Stimulated activated effector memory CD8-positive, alpha-beta T cell treated with anti-CD3 and anti-CD28 coated beads, Interleukin-12 subunit alpha, Interleukin-12 subunit beta, amount 100 ng/mL, for 72 hours (primary cell): ENCODE results near the gene SUGP2.

ENCODE experiments used
- ATAC-seq: fragments of 150-1000 bp; cut with Tn5 transposase; 2 replicates; pipeline ENCODE4 v1.10.0; 2021
- DNase-seq, 2 donors: peaks; one replicate each; pipeline ENCODE4 v3.0.0; 2021 to 2022; ENCODE audit warnings: low spot score in 2 of 2
- H3K27ac Mint-ChIP-seq: one replicate; pipeline ENCODE4 v1.8.0; 2022; ENCODE audit warnings: mild to moderate bottlenecking, mixed read lengths
- H3K36me3 Mint-ChIP-seq: one replicate; pipeline ENCODE4 v1.8.0; 2022; ENCODE audit warnings: mild to moderate bottlenecking, mixed read lengths
- H3K4me1 Mint-ChIP-seq: one replicate; pipeline ENCODE4 v1.8.0; 2022; ENCODE audit warnings: mixed read lengths
- H3K4me3 Mint-ChIP-seq: one replicate; pipeline ENCODE4 v1.8.0; 2022; ENCODE audit warnings: mild to moderate bottlenecking, mixed read lengths
- H3K9me3 Mint-ChIP-seq: one replicate; pipeline ENCODE4 v1.8.0; 2022; ENCODE audit warnings: mixed read lengths

SUGP2 gene

GRCh38 chr19:18946335-18946734, 87.0 kb downstream of the SUGP2 start:
- Mint-ChIP-seq H3K36me3 (peaks cover 6% of the 10 kb centered on the region), H3K4me1 (peaks cover 16% of the 10 kb centered on the region), H3K9me3 (no peaks in the 10 kb centered on the region), H3K27ac (peak overlapping the region; percentile 6), H3K4me3 (no peak overlapping the region)
- no peak for ATAC-seq
- DNase-seq, result no peak

- Mint-ChIP-seq H3K9me3 (no peaks in the 10 kb centered on the region), H3K4me1 (peaks cover 17% of the 10 kb centered on the region), H3K27ac (no peak overlapping the region), H3K36me3 (peaks cover 6% of the 10 kb centered on the region), H3K4me3 (no peak overlapping the region)
- ATAC-seq, result no peak
- no peak for DNase-seq
Observed at GRCh38 chr19:18945297-18945696, 88.0 kb downstream of the SUGP2 start.

GRCh38 chr19:18943465-18943864, 89.9 kb downstream of the SUGP2 start:
- Mint-ChIP-seq H3K4me1 (peaks cover 19% of the 10 kb centered on the region), H3K27ac (no peak overlapping the region), H3K36me3 (peaks cover 6% of the 10 kb centered on the region), H3K4me3 (no peak overlapping the region), H3K9me3 (no peaks in the 10 kb centered on the region)
- no peak for ATAC-seq
- DNase-seq, result no peak

GRCh38 chr19:18942692-18943091, 90.6 kb downstream of the SUGP2 start:
- H3K4me1 Mint-ChIP-seq, result peaks cover 19% of the 10 kb centered on the region
- no peak overlapping the region for H3K27ac Mint-ChIP-seq
- ATAC-seq (no peak), DNase-seq (no peak)
- H3K4me3 Mint-ChIP-seq, result peak overlapping the region; percentile 65
- H3K36me3 Mint-ChIP-seq, result peaks cover 6% of the 10 kb centered on the region
- H3K9me3 Mint-ChIP-seq, result no peaks in the 10 kb centered on the region

GRCh38 chr19:18941628-18942354, 91.5 kb downstream of the SUGP2 start:
- DNase-seq (no peak), ATAC-seq (no peak)
- Mint-ChIP-seq H3K27ac (no peak overlapping the region), H3K36me3 (peaks cover 6% of the 10 kb centered on the region), H3K4me3 (peak overlapping the region; percentile 65), H3K4me1 (peaks cover 19% of the 10 kb centered on the region), H3K9me3 (no peaks in the 10 kb centered on the region)
